ENCODE measurements around the gene SAE1. TPM values are rescaled to one million over a fixed set of nuclear protein-coding genes. Genes with fewer than 3 reads are reported as not detected.

The SAE1 gene
- total and polyA plus RNA-seq, 2 donors (not counting 1 experiment from before 2014, with no cell fraction given) = 26.5 to 45.1 TPM

GRCh38 chr19:47197141-47197540, 66.5 kb downstream of the SAE1 start:
- Histone ChIP-seq H3K27ac (ENCODE audit: low read length in 2 of 2) (no peak overlapping the region), H4K20me1 (ENCODE audit: control insufficient read depth, insufficient read depth, low read length, poor library complexity, severe bottlenecking) (no peaks in the 10 kb centered on the region), H2AFZ (ENCODE audit: insufficient read depth, low read depth, low read length, poor library complexity, severe bottlenecking) (no peak overlapping the region), H3K9me3 (ENCODE audit: control extremely low read depth in 1 of 3, control insufficient read depth in 2 of 3, insufficient read depth in 1 of 3, low read length in 2 of 3) (no peaks in the 10 kb centered on the region), H3K27me3 (replicated peaks in 1 of 4; ENCODE audit: control extremely low read depth in 1 of 4, control insufficient read depth in 3 of 4, insufficient read depth in 4 of 4, low read length in 3 of 4) (no peaks in the 10 kb centered on the region), H3K4me3 (ENCODE audit: control extremely low read depth in 1 of 5, extremely low read depth in 1 of 5, insufficient read depth in 1 of 5, low read depth in 2 of 5, low read length in 4 of 5) (no peak overlapping the region), H3K9ac (ENCODE audit: low read length) (no peak overlapping the region), H3K79me2 (ENCODE audit: control insufficient read depth, insufficient read depth, low read length) (peaks cover 7% of the 10 kb centered on the region), H3K4me1 (ENCODE audit: control insufficient read depth in 2 of 2, insufficient read depth in 2 of 2, low read length in 2 of 2) (no peaks in the 10 kb centered on the region), H3K36me3 (replicated peaks in 1 of 2; ENCODE audit: control extremely low read depth in 1 of 2, control insufficient read depth in 1 of 2, extremely low read depth in 1 of 2, insufficient read depth in 2 of 2, low read length in 1 of 2) (peaks cover 0 to 21% of the 10 kb centered on the region in 2 experiments), H3K4me2 (replicated peaks; ENCODE audit: low read depth, low read length, poor library complexity, severe bottlenecking) (no peak overlapping the region)
- CTCF ChIA-PET = interaction anchor here (0.9 to 1.7 kb wide), 2 partner anchors 14 to 37 kb away, joined by 3 to 5 read pairs; no protein-coding TSS in a partner anchor
- H3K4me1 Mint-ChIP-seq = no peaks in the 10 kb centered on the region
- 86% methylated on average over 1 of the region's 4 CpGs for WGBS (ENCODE audit: insufficient coverage)
- no peaks in the 10 kb centered on the region for H3K27me3 Mint-ChIP-seq
- no peak for DNase-seq
- POLR2A ChIA-PET = no interaction called here
- no peak overlapping the region for H3K4me3 Mint-ChIP-seq
- intact Hi-C loops (cut with micrococcal nuclease) = no loop called here
- H3K27ac Mint-ChIP-seq = no peak overlapping the region
- TF ChIP-seq EZH2 (IDR thresholded peaks at IDR 0.05; ENCODE audit: borderline replicate concordance, insufficient read depth, low read depth, low read length, poor library complexity, severe bottlenecking) (no peak), CTCF (IDR thresholded peaks at IDR 0.05) (no peak)
- H3K9me3 Mint-ChIP-seq (ENCODE audit: insufficient read depth) = no peaks in the 10 kb centered on the region
- ATAC-seq (ENCODE audit: low read depth) = no peak

- Mint-ChIP-seq H3K27ac (no peak overlapping the region), H3K4me1 (no peaks in the 10 kb centered on the region), H3K27me3 (no peaks in the 10 kb centered on the region), H3K4me3 (no peak overlapping the region), H3K9me3 (ENCODE audit: insufficient read depth) (no peaks in the 10 kb centered on the region)
- H4K20me1 ChIP-seq (ENCODE audit: control insufficient read depth, insufficient read depth, low read length, poor library complexity, severe bottlenecking) = no peaks in the 10 kb centered on the region
- 92% methylated on average over 2 of the region's 3 CpGs for WGBS (ENCODE audit: insufficient coverage)
- peaks cover 6% of the 10 kb centered on the region for H3K79me2 ChIP-seq (ENCODE audit: control insufficient read depth, insufficient read depth, low read length)
- no peak overlapping the region for H3K4me2 ChIP-seq (replicated peaks; ENCODE audit: low read depth, low read length, poor library complexity, severe bottlenecking)
- POLR2A ChIA-PET = no interaction called here
- ATAC-seq (ENCODE audit: low read depth) (no peak), DNase-seq (no peak)
- no peaks in the 10 kb centered on the region for H3K9me3 ChIP-seq (ENCODE audit: control extremely low read depth in 1 of 3, control insufficient read depth in 2 of 3, insufficient read depth in 1 of 3, low read length in 2 of 3)
- intact Hi-C loops (cut with micrococcal nuclease) = no loop called here
- no peak overlapping the region for H3K4me3 ChIP-seq (ENCODE audit: control extremely low read depth in 1 of 5, extremely low read depth in 1 of 5, insufficient read depth in 1 of 5, low read depth in 2 of 5, low read length in 4 of 5)
- peaks cover 2 to 34% of the 10 kb centered on the region in 2 experiments for H3K36me3 ChIP-seq (replicated peaks in 1 of 2; ENCODE audit: control extremely low read depth in 1 of 2, control insufficient read depth in 1 of 2, extremely low read depth in 1 of 2, insufficient read depth in 2 of 2, low read length in 1 of 2)
- CTCF ChIA-PET = interaction anchor here (1.3 to 2.0 kb wide), 4 partner anchors 10 to 44 kb away, joined by 3 to 15 read pairs (median 7); no protein-coding TSS in a partner anchor
- H3K27me3 ChIP-seq (replicated peaks in 1 of 4; ENCODE audit: control extremely low read depth in 1 of 4, control insufficient read depth in 3 of 4, insufficient read depth in 4 of 4, low read length in 3 of 4) = no peaks in the 10 kb centered on the region
- no peak overlapping the region for H3K9ac ChIP-seq (ENCODE audit: low read length)
- no peak overlapping the region for H3K27ac ChIP-seq (ENCODE audit: low read length in 2 of 2)
- TF ChIP-seq EZH2 (IDR thresholded peaks at IDR 0.05; ENCODE audit: borderline replicate concordance, insufficient read depth, low read depth, low read length, poor library complexity, severe bottlenecking) = no peak
- no peak for TF ChIP-seq CTCF (IDR thresholded peaks at IDR 0.05)
- H2AFZ ChIP-seq (ENCODE audit: insufficient read depth, low read depth, low read length, poor library complexity, severe bottlenecking) = no peak overlapping the region
- H3K4me1 ChIP-seq (ENCODE audit: control insufficient read depth in 2 of 2, insufficient read depth in 2 of 2, low read length in 2 of 2) = no peaks in the 10 kb centered on the region
Observed at GRCh38 chr19:47200530-47200929, 69.9 kb downstream of the SAE1 start.
